Liver (tissue), 9 donors: Measurements from ENCODE around the gene HOXD4. TPM values are rescaled to one million over a fixed set of nuclear protein-coding genes. Genes with fewer than 3 reads are reported as not detected.

Experiments
- DNase-seq: peaks from one replicate; pipeline ENCODE4 v3.0.0-alpha.2; 2017; ENCODE audit warnings: low spot score
- H3K27ac ChIP-seq, 2 donors: one replicate each; pipeline ENCODE4 v1.7.0; 2013; ENCODE audit warnings: inconsistent platforms in 2 of 2, low read length in 2 of 2, control low read depth in 1 of 2, low read depth in 1 of 2, mild to moderate bottlenecking in 1 of 2
- H3K27me3 ChIP-seq, 4 donors: one replicate each; pipeline versions ENCODE4 v1.6.1 to v1.7.0; 2013; ENCODE audit warnings: low read length in 3 of 4, inconsistent platforms in 1 of 4, mild to moderate bottlenecking in 1 of 4, moderate library complexity in 1 of 4; ENCODE audit not compliant: control insufficient read depth in 4 of 4, insufficient read depth in 4 of 4
- H3K36me3 ChIP-seq, 4 donors: one replicate each; pipeline versions ENCODE4 v1.6.1 to v1.7.0; 2013; ENCODE audit warnings: low read length in 3 of 4, mild to moderate bottlenecking in 3 of 4, low read depth in 1 of 4, moderate library complexity in 1 of 4; ENCODE audit not compliant: control insufficient read depth in 4 of 4, insufficient read depth in 3 of 4
- H3K4me1 ChIP-seq, 4 donors: one replicate each; pipeline versions ENCODE4 v1.6.1 to v1.7.0; 2013; ENCODE audit warnings: low read length in 3 of 4, mild to moderate bottlenecking in 3 of 4, moderate library complexity in 1 of 4; ENCODE audit not compliant: control insufficient read depth in 4 of 4, insufficient read depth in 4 of 4
- H3K4me3 ChIP-seq, 3 donors: one replicate each; pipeline versions ENCODE4 v1.6.1 to v1.7.0; 2013; ENCODE audit warnings: low read length in 3 of 3, control low read depth in 1 of 3, low read depth in 1 of 3, mild to moderate bottlenecking in 1 of 3
- H3K9ac ChIP-seq, 2 donors: one replicate each; pipeline ENCODE4 v1.7.0; 2013; ENCODE audit warnings: low read length in 2 of 2, mild to moderate bottlenecking in 2 of 2, moderate library complexity in 2 of 2, control low read depth in 1 of 2, low read depth in 1 of 2
- H3K9me3 ChIP-seq, 4 donors: one replicate each; pipeline versions ENCODE4 v1.6.1 to v1.7.0; 2013; ENCODE audit warnings: low read length in 3 of 4; ENCODE audit not compliant: control insufficient read depth in 4 of 4
- CTCF ChIP-seq: fragments of 150-350 bp; IDR thresholded peaks from 2 replicates; pipeline ENCODE4 v1.5.1; 2017; ENCODE audit warnings: improper control_type of control experiment, low read depth, low read length; ENCODE audit not compliant: missing input control
- FOXA1 ChIP-seq: IDR thresholded peaks from 2 replicates; pipeline ENCODE4 v1.6.1; 2016; ENCODE audit warnings: antibody characterized with exemption
- GABPA ChIP-seq, 2 donors: IDR thresholded peaks in 1 of 2; conservative IDR thresholded peaks in 1 of 2; 2 replicates each; pipeline ENCODE4 v1.6.1; 2016; ENCODE audit warnings: antibody characterized with exemption in 2 of 2, mild to moderate bottlenecking in 1 of 2, moderate library complexity in 1 of 2
- HNF4A ChIP-seq, 2 donors: conservative IDR thresholded peaks; 2 replicates each; pipeline ENCODE4 v1.6.1; 2016; ENCODE audit warnings: antibody characterized with exemption in 2 of 2, mild to moderate bottlenecking in 2 of 2
- HNF4G ChIP-seq: IDR thresholded peaks from 2 replicates; pipeline ENCODE4 v1.6.1; 2016; ENCODE audit warnings: antibody characterized with exemption
- JUND ChIP-seq, 2 donors: IDR thresholded peaks; 2 replicates each; pipeline ENCODE4 v1.6.1; 2016; ENCODE audit warnings: antibody characterized with exemption in 2 of 2
- RAD21 ChIP-seq, 2 donors: IDR thresholded peaks; 2 replicates each; pipeline ENCODE4 v1.6.1; 2016; ENCODE audit warnings: antibody characterized with exemption in 2 of 2, mild to moderate bottlenecking in 2 of 2
- REST ChIP-seq: IDR thresholded peaks from 2 replicates; pipeline ENCODE4 v1.6.1; 2016; ENCODE audit warnings: antibody characterized with exemption, mild to moderate bottlenecking
- RXRA ChIP-seq, 2 donors: IDR thresholded peaks; 2 replicates each; pipeline ENCODE4 v1.6.1; 2017 to 2018; ENCODE audit warnings: antibody characterized with exemption in 2 of 2, mild to moderate bottlenecking in 1 of 2
- SP1 ChIP-seq: IDR thresholded peaks from 2 replicates; pipeline ENCODE4 v1.6.1; 2018; ENCODE audit warnings: antibody characterized with exemption, mild to moderate bottlenecking
- TAF1 ChIP-seq: conservative IDR thresholded peaks from 2 replicates; pipeline ENCODE4 v1.6.1; 2016; ENCODE audit warnings: antibody characterized with exemption, mild to moderate bottlenecking
- YY1 ChIP-seq: IDR thresholded peaks from 2 replicates; pipeline ENCODE4 v1.6.1; 2016; ENCODE audit warnings: antibody characterized with exemption, mild to moderate bottlenecking
- ZBTB33 ChIP-seq: IDR thresholded peaks from 2 replicates; pipeline ENCODE4 v1.6.1; 2016; ENCODE audit warnings: antibody characterized with exemption
- WGBS: extraction: QIAGEN DNeasy Blood & Tissue Kit; methylation state at CpG from one replicate; pipeline ENCODE4 v1.1.7; 2013; 5-methylcytosine and 5-hydroxymethylcytosine counted together
- polyA plus RNA-seq, 2 donors: library from polyadenylated mRNA; stranded (reverse) in 1 of 2; unstranded in 1 of 2; fragments of 200-250 nt in 1 of 2; fragments of >200 nt in 1 of 2; fragmentation: Nextera tagmentation in 1 of 2; extraction: Ambion mirVana in 1 of 2; gene quantifications; one replicate each; pipeline versions ENCODE4 v1.2.1 to v1.2.3, GENCODE V29; 2013 to 2015
- total RNA-seq, 2 donors: library from RNA; depleted of rRNA; stranded (reverse); fragments of >200 nt; gene quantifications; one replicate each; pipeline ENCODE4 v1.2.3, GENCODE V29; 2014
- TF ChIP-seq, protein P1 (sequence below): IDR thresholded peaks from 2 replicates; pipeline ENCODE4 v1.6.1; 2016; ENCODE audit warnings: antibody characterized with exemption
- donor health status: healthy.
- donor health status: healthy.
- donor health status: healthy.
- donor health status: healthy.
- donor health status: healthy.

HOXD4 gene
- total RNA-seq (not detected), polyA plus RNA-seq (not detected)

DNA sequence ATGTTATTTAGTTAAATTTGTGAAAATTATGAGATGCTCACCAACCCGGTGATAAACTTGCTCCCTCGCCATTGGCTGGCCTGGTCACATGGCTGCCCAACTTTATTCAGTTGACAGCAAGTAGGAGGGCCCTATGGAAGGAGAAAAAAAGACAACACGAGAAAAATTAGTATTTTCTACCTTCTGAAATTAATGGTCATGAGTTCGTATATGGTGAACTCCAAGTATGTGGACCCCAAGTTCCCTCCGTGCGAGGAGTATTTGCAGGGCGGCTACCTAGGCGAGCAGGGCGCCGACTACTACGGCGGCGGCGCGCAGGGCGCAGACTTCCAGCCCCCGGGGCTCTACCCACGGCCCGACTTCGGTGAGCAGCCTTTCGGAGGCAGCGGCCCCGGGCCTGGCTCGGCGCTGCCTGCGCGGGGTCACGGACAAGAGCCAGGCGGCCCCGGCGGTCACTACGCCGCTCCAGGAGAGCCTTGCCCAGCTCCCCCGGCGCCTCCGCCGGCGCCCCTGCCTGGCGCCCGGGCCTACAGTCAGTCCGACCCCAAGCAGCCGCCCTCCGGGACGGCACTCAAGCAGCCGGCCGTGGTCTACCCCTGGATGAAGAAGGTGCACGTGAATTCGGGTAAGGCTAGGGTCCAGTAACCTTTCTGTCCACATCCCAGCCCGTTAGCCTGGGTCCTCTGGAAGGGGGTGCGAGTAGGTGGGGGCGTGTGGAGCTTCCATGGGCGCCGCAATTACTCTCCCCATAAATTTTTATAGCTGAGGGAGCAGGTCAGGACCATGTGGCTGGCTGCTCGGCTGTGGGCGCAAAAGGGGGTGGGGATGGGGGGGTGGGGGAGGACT lies at the start of gene HOXD4:
Gene HOXD4 (plus strand): TSS at position 109 of the 846 bp plus-strand sequence. CDS start 84 bp downstream, at position 193.
- Histone ChIP-seq H3K9me3 (no peaks in the 10 kb centered on the region), H3K9ac (no peak within 1 kb of the TSS), H3K27ac (no peak within 1 kb of the TSS), H3K4me1 (peaks cover 0 to 8% (median 7%) of the 10 kb centered on the region in 4 donors), H3K27me3 (peaks cover 8 to 47% (median 22%) of the 10 kb centered on the region in 4 donors), H3K4me3 (no peak within 1 kb of the TSS), H3K36me3 (no peaks in the 10 kb centered on the region)
- DNase-seq, result no peak
- 13% methylated on average over 55 of the region's 55 CpGs for WGBS
- no peak for TF ChIP-seq HNF4G
- TF ChIP-seq, protein P1, sequence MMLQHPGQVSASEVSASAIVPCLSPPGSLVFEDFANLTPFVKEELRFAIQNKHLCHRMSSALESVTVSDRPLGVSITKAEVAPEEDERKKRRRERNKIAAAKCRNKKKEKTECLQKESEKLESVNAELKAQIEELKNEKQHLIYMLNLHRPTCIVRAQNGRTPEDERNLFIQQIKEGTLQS, result no peak
- TF ChIP-seq SP1, result no peak
- TF ChIP-seq YY1, result no peak
- no peak for TF ChIP-seq CTCF
- TF ChIP-seq TAF1, result no peak
- no peak for TF ChIP-seq JUND (IDR thresholded peaks at IDR 0.05)
- no peak for TF ChIP-seq HNF4A (conservative IDR thresholded peaks at IDR 0.05)
- TF ChIP-seq REST, result no peak
- no peak for TF ChIP-seq GABPA (IDR thresholded peaks at IDR 0.05 in 1 of 2, conservative IDR thresholded peaks at IDR 0.05 in 1 of 2)
- TF ChIP-seq RAD21 (IDR thresholded peaks at IDR 0.05), result no peak
- no peak for TF ChIP-seq RXRA (IDR thresholded peaks at IDR 0.05)

- no peak overlapping the region for H3K9ac ChIP-seq
- WGBS, result 38% methylated on average over 5 of the region's 5 CpGs
- H3K27me3 ChIP-seq, result peaks cover 22 to 73% (median 37%) of the 10 kb centered on the region in 4 donors
- peaks cover 1 to 23% (median 9%) of the 10 kb centered on the region in 4 donors for H3K4me1 ChIP-seq
- no peaks in the 10 kb centered on the region for H3K9me3 ChIP-seq
- H3K27ac ChIP-seq, result no peak overlapping the region
- no peak overlapping the region for H3K4me3 ChIP-seq
- no peaks in the 10 kb centered on the region for H3K36me3 ChIP-seq
- no peak for TF ChIP-seq SP1
- TF ChIP-seq FOXA1, result no peak
- no peak for TF ChIP-seq HNF4G
- no peak for TF ChIP-seq ZBTB33
- TF ChIP-seq CTCF, result no peak
- TF ChIP-seq RXRA (IDR thresholded peaks at IDR 0.05), result no peak
- no peak for DNase-seq
Measured at GRCh38 chr2:176101842-176102241, 49.5 kb upstream of the HOXD4 start.
